PC-9 (cell line): ENCODE data around the gene TMEM231. TPM values are rescaled to one million over a fixed set of nuclear protein-coding genes. Genes with fewer than 3 reads are reported as not detected.
"Not testable (repeated sequence)": the region's sequence is repeated elsewhere in the genome, so short reads cannot be mapped to it uniquely, and the experiment has no call there.

ENCODE experiments used
- BruUV-seq: library from RNA; stranded (reverse); fragments of 400-500 nt; replicated peaks from 2 replicates; lab custom pipeline; 2021; lab: Mats Ljungman, UMichigan
- CTCF ChIA-PET: fragments of 300-600 bp; sonication (Branson Sonifier 250); formaldehyde crosslinking; loops from one replicate; lab custom pipeline; 2022; ENCODE audit warnings: antibody characterized with exemption; lab: Charles Lee
- POLR2A ChIA-PET: fragments of 300-600 bp; sonication (Branson Sonifier 250); formaldehyde crosslinking; loops from one replicate; lab custom pipeline; 2022; ENCODE audit warnings: antibody characterized with exemption; ENCODE audit not compliant: unreplicated experiment; lab: Charles Lee
- DNase-seq, 2 experiments: peaks; one replicate each; pipeline versions ENCODE4 v3.0.0 to v3.0.0-alpha.2; 2015 to 2022; ENCODE audit warnings: mixed read lengths in 1 of 2
- H2AFZ ChIP-seq: fragments of 200-600 bp; sonication (generic); 2 replicates; pipeline ENCODE4 v1.8.1; 2017; ENCODE audit warnings: antibody characterized with exemption
- H3F3A ChIP-seq: fragments of 200-600 bp; sonication (generic); 2 replicates; pipeline ENCODE4 v1.8.1; 2017; ENCODE audit warnings: antibody characterized with exemption, mild to moderate bottlenecking, low read depth; ENCODE audit not compliant: insufficient read depth
- H3K27ac ChIP-seq: fragments of 200-600 bp; sonication (generic); 2 replicates; pipeline ENCODE4 v1.6.1; 2016; ENCODE audit warnings: mixed run types
- H3K27me3 ChIP-seq: fragments of 200-600 bp; sonication (generic); 2 replicates; pipeline ENCODE4 v1.6.1; 2016; ENCODE audit warnings: low read depth, mixed run types; ENCODE audit not compliant: insufficient read depth
- H3K36me3 ChIP-seq: fragments of 200-600 bp; sonication (generic); 2 replicates; pipeline ENCODE4 v1.6.1; 2016; ENCODE audit warnings: low read depth, mixed run types
- H3K4me1 ChIP-seq: fragments of 200-600 bp; sonication (generic); replicated peaks from 2 replicates; pipeline ENCODE4 v1.6.1; 2016; ENCODE audit warnings: mixed run types; ENCODE audit not compliant: insufficient read depth
- H3K4me2 ChIP-seq: fragments of 200-600 bp; sonication (generic); 2 replicates; pipeline ENCODE4 v1.6.1; 2017; ENCODE audit warnings: mixed run types
- H3K4me3 ChIP-seq: fragments of 200-600 bp; sonication (generic); 2 replicates; pipeline ENCODE4 v1.6.1; 2016; ENCODE audit warnings: mixed run types
- H3K79me2 ChIP-seq: fragments of 200-600 bp; sonication (generic); 2 replicates; pipeline ENCODE4 v1.6.1; 2017; ENCODE audit warnings: low read depth, mixed run types
- H3K9me2 ChIP-seq: fragments of 200-600 bp; sonication (generic); 2 replicates; pipeline ENCODE4 v1.8.1; 2017; ENCODE audit warnings: mild to moderate bottlenecking; ENCODE audit not compliant: insufficient read depth
- H3K9me3 ChIP-seq: fragments of 200-600 bp; sonication (generic); 2 replicates; pipeline ENCODE4 v1.8.1; 2016; ENCODE audit warnings: low read depth; ENCODE audit not compliant: insufficient read depth
- H4K20me1 ChIP-seq: fragments of 200-600 bp; sonication (generic); 2 replicates; pipeline ENCODE4 v1.8.1; 2017; ENCODE audit not compliant: insufficient read depth
- EZH2 ChIP-seq: fragments of 200-600 bp; sonication (generic); IDR thresholded peaks from 2 replicates; pipeline ENCODE4 v1.8.0; 2017; ENCODE audit warnings: antibody characterized with exemption, low read depth
- intact Hi-C: fragments of 100-400 bp; cut with micrococcal nuclease; formaldehyde crosslinking; loops from one replicate; pipeline ENCODE4 v1.10.0; 2022; ENCODE audit not compliant: unreplicated experiment
- total RNA-seq: library from RNA; stranded (reverse); gene quantifications from 2 replicates; pipeline ENCODE4 v1.2.3, GENCODE V29; 2021
- TF ChIP-seq, protein P1 (sequence below): fragments of 200-600 bp; sonication (generic); conservative IDR thresholded peaks from 2 replicates; pipeline ENCODE4 v1.6.1; 2017; ENCODE audit warnings: mixed run types, antibody characterized with exemption, mild to moderate bottlenecking, moderate library complexity

Gene TMEM231
- total RNA-seq, 1 experiment from 2014 or later: 18.8 TPM

DNA sequence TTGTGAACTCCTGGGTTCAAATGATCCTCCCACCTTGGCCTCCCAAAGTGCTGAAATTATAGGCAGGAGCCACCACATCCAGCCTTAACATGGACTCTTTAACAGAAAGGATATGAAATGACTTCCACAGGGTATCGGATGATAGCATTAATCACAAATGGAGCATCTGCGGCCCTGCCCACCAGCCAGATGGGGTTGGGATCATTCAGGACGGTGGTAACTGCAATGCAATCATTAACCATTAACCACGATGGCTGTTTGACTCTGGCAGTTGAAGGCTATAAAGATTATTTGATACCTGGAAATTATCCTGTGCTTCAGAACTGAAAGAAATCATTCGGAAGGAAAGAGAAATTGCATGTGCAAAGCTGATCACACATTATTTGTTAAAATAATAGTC lies 14.8 kb downstream of the TMEM231 start:
- DNase-seq: no peak
- Histone ChIP-seq H4K20me1 (no peaks in the 10 kb centered on the region), H3K9me3 (no peaks in the 10 kb centered on the region), H3K9me2 (no peaks in the 10 kb centered on the region), H3K4me1 (no peaks in the 10 kb centered on the region), H3K27ac (no peak overlapping the region), H3K4me3 (no peak overlapping the region), H2AFZ (no peak overlapping the region), H3K79me2 (no peaks in the 10 kb centered on the region), H3K4me2 (no peak overlapping the region), H3K27me3 (no peaks in the 10 kb centered on the region), H3K36me3 (no peaks in the 10 kb centered on the region), H3F3A (no peaks in the 10 kb centered on the region)
- intact Hi-C loops: no loop called here
- CTCF ChIA-PET: no interaction called here
- no peak for TF ChIP-seq EZH2
- TF ChIP-seq, protein P1, sequence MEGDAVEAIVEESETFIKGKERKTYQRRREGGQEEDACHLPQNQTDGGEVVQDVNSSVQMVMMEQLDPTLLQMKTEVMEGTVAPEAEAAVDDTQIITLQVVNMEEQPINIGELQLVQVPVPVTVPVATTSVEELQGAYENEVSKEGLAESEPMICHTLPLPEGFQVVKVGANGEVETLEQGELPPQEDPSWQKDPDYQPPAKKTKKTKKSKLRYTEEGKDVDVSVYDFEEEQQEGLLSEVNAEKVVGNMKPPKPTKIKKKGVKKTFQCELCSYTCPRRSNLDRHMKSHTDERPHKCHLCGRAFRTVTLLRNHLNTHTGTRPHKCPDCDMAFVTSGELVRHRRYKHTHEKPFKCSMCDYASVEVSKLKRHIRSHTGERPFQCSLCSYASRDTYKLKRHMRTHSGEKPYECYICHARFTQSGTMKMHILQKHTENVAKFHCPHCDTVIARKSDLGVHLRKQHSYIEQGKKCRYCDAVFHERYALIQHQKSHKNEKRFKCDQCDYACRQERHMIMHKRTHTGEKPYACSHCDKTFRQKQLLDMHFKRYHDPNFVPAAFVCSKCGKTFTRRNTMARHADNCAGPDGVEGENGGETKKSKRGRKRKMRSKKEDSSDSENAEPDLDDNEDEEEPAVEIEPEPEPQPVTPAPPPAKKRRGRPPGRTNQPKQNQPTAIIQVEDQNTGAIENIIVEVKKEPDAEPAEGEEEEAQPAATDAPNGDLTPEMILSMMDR: no peak
- BruUV-seq: no TSS peak
- POLR2A ChIA-PET: no interaction called here

DNA sequence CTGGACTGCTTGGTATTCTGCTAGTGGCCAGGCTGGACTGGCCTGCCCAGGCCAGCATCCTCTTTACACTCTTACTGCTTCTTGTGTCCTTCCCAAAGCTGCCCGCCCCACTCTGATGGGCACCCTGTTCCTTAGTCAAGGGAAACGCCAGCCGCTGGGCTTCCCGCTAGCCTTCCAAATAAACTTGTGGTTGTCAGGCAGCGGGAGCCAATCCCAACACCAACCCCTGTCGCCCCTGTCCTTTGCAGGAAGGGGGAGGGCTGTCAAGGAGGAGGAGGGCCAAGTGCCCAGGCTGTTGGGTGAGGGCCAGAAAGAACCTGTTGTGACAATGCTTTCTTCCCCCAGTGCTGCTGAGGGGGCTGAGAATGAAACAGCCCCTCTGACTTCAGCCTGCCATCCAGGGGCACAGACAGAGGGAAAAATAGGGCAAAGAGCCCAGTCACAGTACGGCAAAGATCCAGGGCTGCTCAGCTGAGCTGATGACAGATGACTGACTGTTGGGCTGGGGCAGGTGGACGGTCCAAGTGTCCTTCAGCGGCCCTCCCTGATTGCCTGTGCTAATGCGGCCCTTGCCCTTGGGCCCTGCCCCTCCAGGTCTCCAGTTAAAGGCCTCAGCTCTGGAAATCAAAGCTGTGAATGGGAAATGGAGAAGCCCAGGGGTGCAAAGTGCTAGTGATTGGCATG lies 17.0 kb downstream of the TMEM231 start:
- POLR2A ChIA-PET, H3F3A ChIP-seq, intact Hi-C loops: not testable (repeated sequence)

DNA sequence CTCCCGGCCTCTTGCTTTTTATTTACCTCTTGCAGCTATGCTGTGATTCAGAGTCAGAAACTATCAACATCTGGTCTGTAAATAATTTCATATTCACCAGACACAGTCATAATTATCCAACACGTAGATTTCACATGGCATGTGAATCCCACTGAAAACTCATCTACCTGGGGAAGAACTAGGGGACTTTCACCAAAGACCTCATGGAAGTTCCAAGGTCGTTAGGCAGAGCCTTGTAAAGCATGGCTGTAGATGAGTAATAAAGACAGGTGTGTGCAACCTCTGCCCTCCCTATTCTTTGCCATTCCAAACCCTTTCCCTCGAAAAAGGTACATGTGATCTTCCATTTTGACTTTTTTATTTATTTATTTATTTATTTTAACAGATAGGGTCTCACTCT lies 18.3 kb downstream of the TMEM231 start:
- ChIA-PET CTCF (no interaction called here), POLR2A (no interaction called here)

More for the DNA sequence above, 17.0 kb downstream of the TMEM231 start:
- H3K4me2 ChIP-seq, H4K20me1 ChIP-seq, CTCF ChIA-PET, H3K36me3 ChIP-seq, H3K9me2 ChIP-seq, H3K4me1 ChIP-seq, H3K79me2 ChIP-seq, BruUV-seq, DNase-seq, H3K27me3 ChIP-seq, H2AFZ ChIP-seq, H3K4me3 ChIP-seq, H3K9me3 ChIP-seq, H3K27ac ChIP-seq: not testable (repeated sequence)

More for the DNA sequence above, 18.3 kb downstream of the TMEM231 start:
- H3K4me3 ChIP-seq: no peak overlapping the region
- no peaks in the 10 kb centered on the region for H4K20me1 ChIP-seq
- intact Hi-C loops: no loop called here
- H3K36me3 ChIP-seq: no peaks in the 10 kb centered on the region
- H3F3A ChIP-seq: no peaks in the 10 kb centered on the region
- no peak for TF ChIP-seq EZH2
- TF ChIP-seq, protein P1: no peak
- H3K4me1 ChIP-seq: no peaks in the 10 kb centered on the region
- no peak overlapping the region for H3K27ac ChIP-seq
- no TSS peak for BruUV-seq
- H2AFZ ChIP-seq: no peak overlapping the region
- no peaks in the 10 kb centered on the region for H3K9me2 ChIP-seq
- no peaks in the 10 kb centered on the region for H3K9me3 ChIP-seq
- H3K27me3 ChIP-seq: no peaks in the 10 kb centered on the region
- no peak for DNase-seq
- no peaks in the 10 kb centered on the region for H3K79me2 ChIP-seq
- no peak overlapping the region for H3K4me2 ChIP-seq
